Fibroblast of the aortic adventitia (primary cell): ENCODE results near the gene LYPLAL1. TPM values are rescaled to one million over a fixed set of nuclear protein-coding genes. Genes with fewer than 3 reads are reported as not detected.
"Not testable (repeated sequence)": the region's sequence is repeated elsewhere in the genome, so short reads cannot be mapped to it uniquely, and the experiment has no call there.

Experiments
- DNase-seq: peaks from one replicate; pipeline ENCODE4 v3.0.0-alpha.2; 2010; ENCODE audit warnings: low read depth
- H3K4me3 ChIP-seq: 2 replicates; pipeline ENCODE4 v1.5.1; 2011; ENCODE audit warnings: low read depth, mild to moderate bottlenecking, control low read depth, low read length, moderate library complexity
- total RNA-seq: library from RNA; depleted of rRNA; stranded (reverse); fragments of >200 nt; gene quantifications from 2 replicates; pipeline ENCODE4 v1.2.3, GENCODE V29; 2012; ENCODE audit warnings: low replicate concordance
- TF ChIP-seq, protein P1 (sequence below): IDR thresholded peaks from 2 replicates; pipeline ENCODE4 v1.5.1; 2011; ENCODE audit warnings: mild to moderate bottlenecking, low read length, control low read depth, inconsistent platforms; ENCODE audit not compliant: insufficient read depth

LYPLAL1 gene
- total RNA-seq, 1 donor, result 40.6 TPM

DNA sequence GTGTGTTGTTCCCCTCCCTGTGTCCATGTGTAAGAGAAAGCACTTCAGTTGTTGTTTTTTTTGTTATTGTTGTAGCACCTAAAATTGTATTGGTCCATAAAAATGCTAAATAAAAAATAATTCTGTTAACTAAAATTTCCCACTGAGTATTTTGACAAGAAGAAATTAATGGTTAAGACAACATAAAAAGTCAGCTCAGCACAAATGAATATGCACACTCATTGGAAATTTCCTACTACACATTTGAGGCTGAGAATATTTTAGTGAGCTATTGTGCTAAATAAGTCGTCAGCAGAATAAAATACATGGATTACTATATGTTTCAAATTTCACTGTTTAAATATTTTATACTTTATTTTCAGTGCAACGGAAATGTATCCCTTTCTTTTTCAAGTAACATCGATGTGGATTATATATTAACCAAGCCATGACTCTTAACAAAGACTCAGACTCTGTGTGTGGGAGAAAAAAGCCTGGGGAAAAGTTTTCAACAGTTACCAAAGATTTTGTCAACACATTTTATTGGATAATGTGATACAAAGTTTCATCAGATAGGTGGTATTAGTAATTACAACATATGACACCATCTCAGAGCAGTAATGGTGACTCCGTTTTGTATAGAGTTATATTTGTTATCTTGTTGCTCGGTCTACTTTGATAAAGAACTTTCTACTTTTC, 63.4 kb downstream of the LYPLAL1 start:
- no peak overlapping the region for H3K4me3 ChIP-seq
- TF ChIP-seq, protein P1, sequence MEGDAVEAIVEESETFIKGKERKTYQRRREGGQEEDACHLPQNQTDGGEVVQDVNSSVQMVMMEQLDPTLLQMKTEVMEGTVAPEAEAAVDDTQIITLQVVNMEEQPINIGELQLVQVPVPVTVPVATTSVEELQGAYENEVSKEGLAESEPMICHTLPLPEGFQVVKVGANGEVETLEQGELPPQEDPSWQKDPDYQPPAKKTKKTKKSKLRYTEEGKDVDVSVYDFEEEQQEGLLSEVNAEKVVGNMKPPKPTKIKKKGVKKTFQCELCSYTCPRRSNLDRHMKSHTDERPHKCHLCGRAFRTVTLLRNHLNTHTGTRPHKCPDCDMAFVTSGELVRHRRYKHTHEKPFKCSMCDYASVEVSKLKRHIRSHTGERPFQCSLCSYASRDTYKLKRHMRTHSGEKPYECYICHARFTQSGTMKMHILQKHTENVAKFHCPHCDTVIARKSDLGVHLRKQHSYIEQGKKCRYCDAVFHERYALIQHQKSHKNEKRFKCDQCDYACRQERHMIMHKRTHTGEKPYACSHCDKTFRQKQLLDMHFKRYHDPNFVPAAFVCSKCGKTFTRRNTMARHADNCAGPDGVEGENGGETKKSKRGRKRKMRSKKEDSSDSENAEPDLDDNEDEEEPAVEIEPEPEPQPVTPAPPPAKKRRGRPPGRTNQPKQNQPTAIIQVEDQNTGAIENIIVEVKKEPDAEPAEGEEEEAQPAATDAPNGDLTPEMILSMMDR, result no peak
- DNase-seq, result no peak

DNA sequence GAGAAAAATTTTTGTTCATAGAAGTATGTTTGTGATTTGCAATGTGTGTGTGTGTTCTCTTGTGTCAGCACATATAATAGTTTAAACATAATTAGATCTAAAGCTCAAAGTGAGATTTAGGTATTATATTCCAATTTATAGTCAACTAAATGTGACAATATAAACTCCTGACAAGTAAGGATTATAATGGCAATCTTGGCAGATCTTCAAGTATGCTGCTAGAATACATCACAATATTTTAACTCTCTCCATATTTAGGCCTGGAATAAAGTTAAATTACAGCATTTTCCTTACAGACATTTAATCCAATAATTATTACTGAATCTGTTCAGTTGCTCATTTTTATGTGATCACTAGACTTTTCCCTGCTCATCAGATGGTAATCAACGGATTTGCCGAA, 65.8 kb downstream of the LYPLAL1 start:
- DNase-seq, result no peak
- H3K4me3 ChIP-seq, result no peak overlapping the region
- TF ChIP-seq, protein P1, result no peak

DNA sequence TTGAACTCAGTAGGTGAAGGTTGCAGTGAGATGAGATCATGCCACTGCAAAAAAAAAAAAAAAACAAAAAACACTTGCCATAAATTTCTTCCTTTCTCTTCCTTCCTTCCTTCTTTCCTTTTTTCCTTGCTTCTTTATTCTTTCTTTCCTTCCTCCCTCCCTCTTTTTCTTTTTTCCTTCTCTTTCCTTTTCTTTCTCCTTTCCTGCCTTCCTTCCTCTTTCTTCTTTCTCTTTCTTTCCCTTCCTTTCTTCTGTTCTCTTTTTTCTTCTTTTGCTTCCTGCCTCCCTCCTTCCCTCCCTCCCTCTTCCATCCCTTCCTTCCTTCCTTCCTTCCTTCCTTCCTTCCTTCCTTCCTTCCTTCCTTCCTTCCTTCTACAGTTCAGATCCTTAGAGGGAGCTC, 71.2 kb downstream of the LYPLAL1 start:
- DNase-seq, result no peak
- H3K4me3 ChIP-seq, result no peak overlapping the region
- TF ChIP-seq, protein P1, result no peak

DNA sequence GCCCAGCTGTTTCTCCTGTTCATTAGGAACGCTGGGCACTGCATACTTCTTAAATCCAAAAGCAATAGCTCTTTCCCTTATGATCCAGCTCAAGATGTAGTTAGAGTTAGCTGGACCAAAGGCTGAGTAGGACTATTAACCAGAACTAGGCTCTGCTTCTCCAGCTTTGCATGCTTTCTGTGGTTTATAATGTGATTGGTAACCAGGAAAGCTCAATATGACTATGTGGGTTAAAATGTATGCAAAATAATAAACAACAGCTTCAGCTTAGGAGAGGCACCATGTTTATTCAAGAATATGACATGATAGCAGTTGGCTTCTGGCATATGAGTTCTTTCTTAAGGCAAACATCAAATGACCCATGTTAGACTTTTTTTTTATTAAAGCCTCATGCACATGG, 73.8 kb downstream of the LYPLAL1 start:
- no peak for DNase-seq
- TF ChIP-seq, protein P1, result no peak

DNA sequence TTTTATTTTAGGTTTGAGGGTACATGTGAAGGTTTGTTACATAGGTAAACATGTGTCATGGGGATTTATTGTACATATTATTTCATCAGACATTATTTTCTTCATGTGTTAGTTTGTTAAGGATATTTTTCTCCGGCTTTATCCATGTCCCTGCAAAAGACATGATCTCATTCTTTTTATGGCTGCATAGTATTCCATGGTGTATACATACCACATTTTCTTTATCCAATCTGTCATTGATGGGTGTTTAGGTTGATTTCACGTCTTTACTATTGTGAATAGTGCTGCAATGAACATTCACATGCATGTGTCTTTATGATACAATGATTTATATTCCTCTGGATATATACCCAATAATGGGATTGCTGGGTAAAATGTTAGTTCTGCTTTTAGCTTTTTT, 76.8 kb downstream of the LYPLAL1 start:
- DNase-seq, H3K4me3 ChIP-seq: not testable (repeated sequence)

More for the DNA sequence above, 73.8 kb downstream of the LYPLAL1 start:
- H3K4me3 ChIP-seq, result no peak overlapping the region

DNA sequence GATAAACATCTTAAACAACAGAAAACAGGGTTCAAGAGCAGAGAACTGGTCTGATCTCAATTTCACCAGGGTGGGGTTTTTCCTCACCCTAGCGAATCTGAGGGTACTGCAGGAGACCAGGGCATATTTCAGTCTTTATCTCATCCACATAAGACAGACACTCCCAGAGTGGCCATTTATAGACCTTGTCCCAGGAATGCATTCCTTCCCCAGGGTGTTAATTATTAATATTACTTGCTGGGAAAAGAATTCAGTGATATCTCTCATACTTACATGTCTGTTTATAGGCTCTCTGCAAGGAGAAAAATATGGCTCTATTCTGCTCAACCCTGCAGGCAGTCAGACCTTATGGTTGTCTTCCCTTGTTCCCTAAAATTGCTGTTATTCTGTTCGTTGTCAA, 84.1 kb downstream of the LYPLAL1 start:
- TF ChIP-seq, protein P1, result no peak
- no peak for DNase-seq
- H3K4me3 ChIP-seq, result no peak overlapping the region

DNA sequence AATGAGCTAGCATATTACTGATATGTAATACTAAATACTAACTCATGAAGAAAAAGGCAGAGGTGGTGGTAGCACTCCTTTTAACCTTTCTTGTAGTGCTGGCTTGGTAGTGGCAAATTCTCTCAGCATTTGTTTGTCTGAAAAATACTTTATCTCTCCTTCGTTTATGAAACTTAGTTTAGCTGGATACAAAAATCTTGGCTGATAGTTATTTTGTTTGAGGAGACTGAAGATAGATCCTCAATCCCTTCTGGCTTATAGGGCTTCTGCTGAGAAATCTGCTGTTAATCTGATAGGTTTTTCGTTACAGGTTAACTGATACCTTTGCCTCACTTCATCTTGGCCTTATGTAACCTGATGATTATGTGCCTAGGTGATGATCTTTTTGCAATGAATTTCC, 87.8 kb downstream of the LYPLAL1 start:
- H3K4me3 ChIP-seq, result no peak overlapping the region
- DNase-seq, result no peak
- TF ChIP-seq, protein P1, result no peak
